Measurements from ENCODE around the gene MAS1.

GRCh38 chr6:159875194-159875593, 15.6 kb upstream of the MAS1 start:
- TF ChIP-seq, protein P1, sequence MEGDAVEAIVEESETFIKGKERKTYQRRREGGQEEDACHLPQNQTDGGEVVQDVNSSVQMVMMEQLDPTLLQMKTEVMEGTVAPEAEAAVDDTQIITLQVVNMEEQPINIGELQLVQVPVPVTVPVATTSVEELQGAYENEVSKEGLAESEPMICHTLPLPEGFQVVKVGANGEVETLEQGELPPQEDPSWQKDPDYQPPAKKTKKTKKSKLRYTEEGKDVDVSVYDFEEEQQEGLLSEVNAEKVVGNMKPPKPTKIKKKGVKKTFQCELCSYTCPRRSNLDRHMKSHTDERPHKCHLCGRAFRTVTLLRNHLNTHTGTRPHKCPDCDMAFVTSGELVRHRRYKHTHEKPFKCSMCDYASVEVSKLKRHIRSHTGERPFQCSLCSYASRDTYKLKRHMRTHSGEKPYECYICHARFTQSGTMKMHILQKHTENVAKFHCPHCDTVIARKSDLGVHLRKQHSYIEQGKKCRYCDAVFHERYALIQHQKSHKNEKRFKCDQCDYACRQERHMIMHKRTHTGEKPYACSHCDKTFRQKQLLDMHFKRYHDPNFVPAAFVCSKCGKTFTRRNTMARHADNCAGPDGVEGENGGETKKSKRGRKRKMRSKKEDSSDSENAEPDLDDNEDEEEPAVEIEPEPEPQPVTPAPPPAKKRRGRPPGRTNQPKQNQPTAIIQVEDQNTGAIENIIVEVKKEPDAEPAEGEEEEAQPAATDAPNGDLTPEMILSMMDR (conservative IDR thresholded peaks at IDR 0.05; ENCODE audit: low read depth, low read length), result no peak
- no peak for TF ChIP-seq EZH2 (IDR thresholded peaks at IDR 0.05; ENCODE audit: borderline replicate concordance, low read depth, low read length, poor library complexity, severe bottlenecking)

Measured in A673 (cell line).